GM12878 (cell line): ENCODE data around the gene CCL14. TPM values are rescaled to one million over a fixed set of nuclear protein-coding genes. Genes with fewer than 3 reads are reported as not detected.
"Not testable (repeated sequence)": the region's sequence is repeated elsewhere in the genome, so short reads cannot be mapped to it uniquely, and the experiment has no call there.

Experiments used
- ATAC-seq: fragments of 200-7000 bp; cut with Tn5 transposase; 3 replicates; pipeline ENCODE4 v1.9.1; 2020; ENCODE audit warnings: mild to moderate bottlenecking, moderate library complexity
- BruUV-seq: library from RNA; stranded (reverse); fragments of 400-500 nt; replicated peaks from 2 replicates; lab custom pipeline; 2021; lab: Mats Ljungman, UMichigan
- CTCF ChIA-PET: fragments of 300-600 bp; sonication (Branson Sonifier 250); formaldehyde crosslinking; extraction: SDS; loops from one replicate; lab custom pipeline; 2021; ENCODE audit warnings: inconsistent platforms; lab: Yijun Ruan, JAX
- POLR2A ChIA-PET: fragments of 350-600 bp; formaldehyde crosslinking; extraction: SDS; loops from one replicate; lab custom pipeline; 2021; ENCODE audit warnings: inconsistent platforms; lab: Charles Lee
- RAD21 ChIA-PET: fragments of 300-600 bp; sonication (Branson Sonifier 250); formaldehyde crosslinking; loops from one replicate; lab custom pipeline; 2023; ENCODE audit warnings: antibody characterized with exemption; ENCODE audit not compliant: unreplicated experiment; lab: Charles Lee
- SMC1A ChIA-PET: fragments of 300-600 bp; sonication (Branson Sonifier 250); formaldehyde crosslinking; loops from one replicate; lab custom pipeline; 2023; ENCODE audit not compliant: unreplicated experiment, uncharacterized antibody; lab: Charles Lee
- DNase-seq: peaks from one replicate; pipeline ENCODE4 v3.0.0-alpha.2; 2011; ENCODE audit warnings: low read depth, low spot score
- FAIRE-seq: peaks from 3 replicates; lab custom pipeline; 2011; peaks lifted over from hg19 to GRCh38; lab: Jason Lieb, UNC
- H2AFZ ChIP-seq: 2 replicates; pipeline ENCODE4 v1.6.0; 2011; ENCODE audit warnings: low read depth, low read length, control low read depth; ENCODE audit not compliant: control insufficient read depth
- H3K27ac ChIP-seq: 2 replicates; pipeline ENCODE4 v1.5.1; 2011; ENCODE audit warnings: control low read depth; ENCODE audit not compliant: control insufficient read depth, insufficient read depth
- H3K27me3 ChIP-seq, 2 experiments: replicated peaks in 1 of 2; 2 replicates each; pipeline versions ENCODE4 v1.6.0 to v1.6.1; 2011; ENCODE audit warnings: low read length in 1 of 2; ENCODE audit not compliant: control insufficient read depth in 2 of 2, insufficient read depth in 2 of 2
- H3K36me3 ChIP-seq, 2 experiments: 2 replicates each; pipeline ENCODE4 v1.5.1; 2011; ENCODE audit warnings: low read length in 1 of 2; ENCODE audit not compliant: control insufficient read depth in 2 of 2, insufficient read depth in 2 of 2
- H3K4me1 ChIP-seq: 2 replicates; pipeline ENCODE4 v1.6.1; 2011; ENCODE audit warnings: mild to moderate bottlenecking, low read length, moderate library complexity, mixed read lengths; ENCODE audit not compliant: control insufficient read depth, insufficient read depth
- H3K4me2 ChIP-seq: 2 replicates; pipeline ENCODE4 v1.6.0; 2011; ENCODE audit warnings: control low read depth; ENCODE audit not compliant: control insufficient read depth, insufficient read depth
- H3K4me3 ChIP-seq: fragments of 200-600 bp; sonication (generic); 2 replicates; pipeline ENCODE4 v1.5.1; 2016
- H3K79me2 ChIP-seq: 2 replicates; pipeline ENCODE4 v1.6.0; 2011; ENCODE audit warnings: low read length; ENCODE audit not compliant: control insufficient read depth, insufficient read depth
- H3K9ac ChIP-seq: 2 replicates; pipeline ENCODE4 v1.8.0; 2011; ENCODE audit warnings: low read length, control low read depth, mixed read lengths; ENCODE audit not compliant: control insufficient read depth, insufficient read depth
- H3K9me3 ChIP-seq: replicated peaks from 3 replicates; pipeline ENCODE4 v1.5.1; 2011; ENCODE audit warnings: mild to moderate bottlenecking, low read length; ENCODE audit not compliant: control insufficient read depth, insufficient read depth
- H4K20me1 ChIP-seq: 2 replicates; pipeline ENCODE4 v1.6.0; 2011; ENCODE audit not compliant: control insufficient read depth, insufficient read depth
- BHLHE40 ChIP-seq, 2 experiments: fragments of 450-650 bp in 1 of 2; IDR thresholded peaks; 2 replicates each; pipeline ENCODE4 v1.6.1; 2011 to 2017; ENCODE audit warnings: low read depth in 2 of 2, borderline replicate concordance in 1 of 2, improper control_type of control experiment in 1 of 2, low read length in 1 of 2, mild to moderate bottlenecking in 1 of 2
- CBX3 ChIP-seq: fragments of 200-600 bp; sonication (generic); IDR thresholded peaks from 2 replicates; pipeline ENCODE4 v1.6.1; 2016; ENCODE audit warnings: low read depth, borderline replicate concordance
- NR2F1 ChIP-seq: fragments of 450-650 bp; conservative IDR thresholded peaks from 2 replicates; pipeline ENCODE4 v1.6.1; 2017; ENCODE audit warnings: mild to moderate bottlenecking
- RFX5 ChIP-seq: IDR thresholded peaks from 2 replicates; pipeline ENCODE4 v1.6.1; 2011; ENCODE audit warnings: low read depth, low read length, improper control_type of control experiment
- SP1 ChIP-seq: IDR thresholded peaks from one replicate; pipeline ENCODE4 v1.6.1; 2011; ENCODE audit warnings: low read depth, low read length
- SRF ChIP-seq, 2 experiments: IDR thresholded peaks; 2 replicates each; pipeline ENCODE4 v1.6.1; 2011; ENCODE audit warnings: low read depth in 2 of 2, low read length in 2 of 2, mild to moderate bottlenecking in 1 of 2, moderate library complexity in 1 of 2
- STAT3 ChIP-seq: IDR thresholded peaks from 2 replicates; pipeline ENCODE4 v1.6.1; 2011; ENCODE audit warnings: low read depth, low read length, improper control_type of control experiment
- USF1 ChIP-seq: IDR thresholded peaks from 2 replicates; pipeline ENCODE4 v1.6.1; 2011; ENCODE audit warnings: borderline replicate concordance, low read depth, mild to moderate bottlenecking, moderate library complexity, mixed read lengths, low read length; ENCODE audit not compliant: insufficient read depth; ENCODE audit errors: extremely low read length
- ZBTB11 ChIP-seq: fragments of 450-650 bp; formaldehyde crosslinking; IDR thresholded peaks from 2 replicates; pipeline ENCODE4 v1.5.0; 2022; ENCODE audit warnings: mild to moderate bottlenecking, missing genetic modification characterization
- WGBS: methylation state at CpG from one replicate; pipeline ENCODE4 v1.1.6; 2016; ENCODE audit warnings: low lambda C conversion rate; ENCODE audit not compliant: insufficient replicate concordance, insufficient coverage; ENCODE audit errors: missing lambda C conversion rate; 5-methylcytosine and 5-hydroxymethylcytosine counted together
- in situ Hi-C: fragments of 300-500 bp; cut with MboI; formaldehyde crosslinking; loops from 9 replicates; pipeline ENCODE4 v1.14.3; 2018; ENCODE audit warnings: mixed read lengths
- intact Hi-C: fragments of 100-400 bp; cut with micrococcal nuclease; formaldehyde crosslinking; loops from one replicate; pipeline ENCODE4 v1.14.2; 2022; ENCODE audit not compliant: unreplicated experiment
- polyA plus RNA-seq, 11 experiments: library from polyadenylated mRNA; depleted of rRNA in 4 of 11; unstranded in 6 of 11; stranded (reverse) in 5 of 11; fragments of >200 nt; fragmentation: Nextera tagmentation in 4 of 11; fragmentation: Illumina TruSeq in 1 of 11; extraction: Ambion mirVana in 4 of 11; extraction: Trizol in 1 of 11; gene quantifications; 1 replicate in 1 of 11; 2 replicates in 10 of 11; pipeline versions ENCODE4 v1.2.1 to v1.2.3, GENCODE V29; 2011 to 2016; ENCODE audit warnings: inconsistent platforms in 2 of 11, missing spikeins in 2 of 11, low read depth in 1 of 11
- total RNA-seq, 4 experiments: library from RNA; depleted of rRNA in 3 of 4; stranded (reverse); fragments of >200 nt in 3 of 4; fragmentation: Illumina TruSeq in 1 of 4; extraction: Trizol in 1 of 4; gene quantifications; 2 replicates each; pipeline versions ENCODE4 v1.2.1 to v1.2.3, GENCODE V29; 2013 to 2021

Gene CCL14
- total and polyA plus RNA-seq, 10 of the 15 experiments (the other 5 are each of a cell fraction or from before 2014, with no cell fraction given), result not detected

GRCh38 chr17:36016555-36016954, 30.0 kb upstream of the CCL14 start:
- Histone ChIP-seq H3K27me3 (no peaks in the 10 kb centered on the region), H3K36me3 (no peaks in the 10 kb centered on the region), H3K9me3 (no peaks in the 10 kb centered on the region; the same call in 2 of the 3 replicates), H3K4me3 (no peak overlapping the region), H3K9ac (no peak overlapping the region), H3K4me1 (no peaks in the 10 kb centered on the region), H4K20me1 (no peaks in the 10 kb centered on the region), H2AFZ (no peak overlapping the region), H3K79me2 (no peaks in the 10 kb centered on the region), H3K4me2 (no peak overlapping the region), H3K27ac (no peak overlapping the region)
- ChIA-PET POLR2A (interaction anchor here (0.6 kb wide), 1 partner anchor 28 kb away, joined by 3 read pairs; no protein-coding TSS in a partner anchor), RAD21 (interaction anchor here (0.7 kb wide), 1 partner anchor 132 kb away, joined by 3 read pairs; no protein-coding TSS in a partner anchor), CTCF (interaction anchor here (1.0 kb wide), 1 partner anchor 11 kb away, joined by 4 read pairs; no protein-coding TSS in a partner anchor), SMC1A (interaction anchor here (0.7 to 1.2 kb wide), 5 partner anchors 9 to 130 kb away, joined by 3 to 4 read pairs (median 3); no protein-coding TSS in a partner anchor)
- ATAC-seq (no peak), FAIRE-seq (no peak), DNase-seq (no peak)
- no peak for TF ChIP-seq ZBTB11 (CRISPR knock-in tag)
- TF ChIP-seq CBX3, result no peak
- no peak for TF ChIP-seq USF1
- no peak for TF ChIP-seq SP1
- TF ChIP-seq STAT3, result no peak
- TF ChIP-seq BHLHE40 (IDR thresholded peaks at IDR 0.05; ENCODE audit: borderline replicate concordance in 1 of 2, low read depth in 2 of 2, low read length in 1 of 2), result no peak
- no peak for TF ChIP-seq NR2F1
- no peak for TF ChIP-seq RFX5
- no peak for TF ChIP-seq SRF (IDR thresholded peaks at IDR 0.05; ENCODE audit: low read depth in 2 of 2, low read length in 2 of 2)
- intact Hi-C loops, result no loop called here
- in situ Hi-C loops, result no loop called here
- 95% methylated on average over 2 of the region's 2 CpGs for WGBS
- no TSS peak for BruUV-seq

- H3K4me2 ChIP-seq, CTCF ChIA-PET, ATAC-seq, DNase-seq, in situ Hi-C loops, intact Hi-C loops, H3K4me1 ChIP-seq, BruUV-seq, H3K27me3 ChIP-seq, H3K27ac ChIP-seq, H4K20me1 ChIP-seq, FAIRE-seq, H3K79me2 ChIP-seq, H2AFZ ChIP-seq, H3K9ac ChIP-seq, H3K4me3 ChIP-seq, H3K9me3 ChIP-seq, H3K36me3 ChIP-seq: not testable (repeated sequence)
- ChIA-PET POLR2A (interaction anchor here (0.7 kb wide), 1 partner anchor 175 kb away, joined by 3 read pairs; no protein-coding TSS in a partner anchor), RAD21 (interaction anchor here (0.8 kb wide), 1 partner anchor 56 kb away, joined by 3 read pairs; no protein-coding TSS in a partner anchor), SMC1A (interaction anchor here (0.7 to 2.1 kb wide), 2 partner anchors 9 to 11 kb away, joined by 3 to 8 read pairs; no protein-coding TSS in a partner anchor)
- 50% methylated on average over 4 of the region's 4 CpGs for WGBS
Observed at GRCh38 chr17:36015895-36016294, 29.4 kb upstream of the CCL14 start.
